Loucy (cell line): ENCODE measurements around the gene THAP7.

ENCODE experiments used
- EZH2phosphoT487 ChIP-seq: fragments of 200-600 bp; IDR thresholded peaks from 2 replicates; pipeline ENCODE4 v1.6.1; 2018; ENCODE audit warnings: antibody characterized with exemption, mild to moderate bottlenecking, moderate library complexity, borderline replicate concordance
- TF ChIP-seq, protein P1 (sequence below): fragments of 200-600 bp; sonication (generic); conservative IDR thresholded peaks from 2 replicates; pipeline ENCODE4 v1.5.1; 2014; ENCODE audit warnings: mild to moderate bottlenecking, antibody characterized with exemption, low read length

DNA sequence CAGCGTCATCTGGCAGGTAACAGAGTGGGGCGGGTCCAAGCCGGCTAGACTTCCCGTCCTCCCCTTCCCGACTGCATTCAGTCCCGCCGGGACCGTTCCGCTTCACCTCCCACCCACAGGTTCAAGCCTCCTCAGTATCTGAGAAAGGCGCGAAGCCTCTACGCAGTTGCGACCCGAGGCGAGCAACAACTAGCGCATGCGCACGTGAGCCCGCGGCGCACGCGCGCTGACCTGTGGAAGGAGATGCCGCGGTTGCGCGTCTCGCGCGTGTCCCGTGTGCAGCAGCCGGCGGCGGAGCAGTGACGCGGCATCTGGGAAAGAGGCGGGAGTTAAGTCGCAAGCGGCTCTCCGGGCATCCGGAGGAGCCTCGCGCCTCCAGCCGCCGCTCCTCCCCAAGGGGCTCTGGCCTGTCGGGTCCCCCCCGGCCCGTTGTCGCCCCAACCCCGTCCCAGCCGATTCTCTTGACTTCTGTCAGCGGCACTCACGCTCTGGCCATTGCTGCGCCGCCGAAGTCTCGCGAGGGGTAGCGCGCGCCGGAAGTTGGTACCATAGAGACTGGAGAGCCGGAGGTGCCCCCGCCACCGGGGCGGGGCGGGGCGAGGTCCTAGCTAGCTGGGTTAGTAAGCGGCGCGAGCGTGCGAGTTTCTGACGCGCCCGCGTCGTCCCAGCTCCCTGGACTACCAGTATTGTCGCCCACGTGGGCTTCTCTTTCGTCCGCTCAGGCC, at the start of gene THAP7:
- TF ChIP-seq, protein P1, sequence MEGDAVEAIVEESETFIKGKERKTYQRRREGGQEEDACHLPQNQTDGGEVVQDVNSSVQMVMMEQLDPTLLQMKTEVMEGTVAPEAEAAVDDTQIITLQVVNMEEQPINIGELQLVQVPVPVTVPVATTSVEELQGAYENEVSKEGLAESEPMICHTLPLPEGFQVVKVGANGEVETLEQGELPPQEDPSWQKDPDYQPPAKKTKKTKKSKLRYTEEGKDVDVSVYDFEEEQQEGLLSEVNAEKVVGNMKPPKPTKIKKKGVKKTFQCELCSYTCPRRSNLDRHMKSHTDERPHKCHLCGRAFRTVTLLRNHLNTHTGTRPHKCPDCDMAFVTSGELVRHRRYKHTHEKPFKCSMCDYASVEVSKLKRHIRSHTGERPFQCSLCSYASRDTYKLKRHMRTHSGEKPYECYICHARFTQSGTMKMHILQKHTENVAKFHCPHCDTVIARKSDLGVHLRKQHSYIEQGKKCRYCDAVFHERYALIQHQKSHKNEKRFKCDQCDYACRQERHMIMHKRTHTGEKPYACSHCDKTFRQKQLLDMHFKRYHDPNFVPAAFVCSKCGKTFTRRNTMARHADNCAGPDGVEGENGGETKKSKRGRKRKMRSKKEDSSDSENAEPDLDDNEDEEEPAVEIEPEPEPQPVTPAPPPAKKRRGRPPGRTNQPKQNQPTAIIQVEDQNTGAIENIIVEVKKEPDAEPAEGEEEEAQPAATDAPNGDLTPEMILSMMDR: no peak
- TF ChIP-seq EZH2phosphoT487: no peak
